OCI-LY1 (cell line): ENCODE results near the gene SLX4IP.

Source experiments
- CTCF ChIP-seq: fragments of 200-600 bp; sonication (generic), shearing (Covaris generic); IDR thresholded peaks from 2 replicates; pipeline ENCODE4 v1.5.1; 2017; ENCODE audit warnings: mild to moderate bottlenecking, antibody characterized with exemption, low read length, moderate library complexity, mixed read lengths
- EZH2 ChIP-seq: fragments of 200-600 bp; sonication (generic), shearing (Covaris generic); IDR thresholded peaks from 2 replicates; pipeline ENCODE4 v1.8.0; 2017; ENCODE audit warnings: borderline replicate concordance, mixed run types, mild to moderate bottlenecking, antibody characterized with exemption, low read length, moderate library complexity, mixed read lengths

DNA sequence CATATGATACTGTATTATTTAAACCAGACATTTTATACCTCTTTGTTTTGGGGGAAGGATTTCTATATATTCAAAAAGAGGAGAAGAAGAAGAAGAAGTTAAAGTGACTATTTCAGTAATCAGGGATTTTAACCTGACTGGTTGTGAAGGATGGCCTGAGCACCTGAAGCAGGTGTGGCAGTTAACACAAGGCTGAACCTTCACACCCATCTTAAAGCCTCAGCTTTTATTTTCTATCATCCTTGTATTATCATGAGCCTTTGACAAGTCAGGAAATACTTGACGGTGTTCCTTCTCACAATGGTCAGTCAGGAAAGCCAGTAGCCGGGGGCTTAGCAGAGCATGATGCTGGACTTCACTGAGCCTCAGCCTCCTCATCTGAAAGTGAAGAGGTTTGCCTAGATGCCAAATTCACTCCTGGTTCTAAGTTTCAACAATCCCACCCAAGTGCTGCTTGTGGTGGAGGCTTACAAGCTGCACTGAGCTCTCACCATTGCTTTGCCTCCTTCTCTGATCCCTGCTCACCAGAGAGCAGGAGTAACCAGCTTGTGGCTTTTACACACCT is 121.5 kb downstream of the SLX4IP start:
- no peak for TF ChIP-seq CTCF
- TF ChIP-seq EZH2 = no peak
